Mesothelial cell of epicardium (in vitro differentiated cells): Measurements from ENCODE around the gene NEU1. TPM values are rescaled to one million over a fixed set of nuclear protein-coding genes. Genes with fewer than 3 reads are reported as not detected.
A peak's percentile ranks its signal among the peaks of the same experiment; 100 is the strongest.
"Not testable (repeated sequence)": the region's sequence is repeated elsewhere in the genome, so short reads cannot be mapped to it uniquely, and the experiment has no call there.

ENCODE experiments used
- DNase-seq, 2 experiments: peaks; one replicate each; pipeline ENCODE4 v3.0.0; 2021; ENCODE audit warnings: low spot score in 2 of 2; ENCODE audit not compliant: unreplicated experiment in 2 of 2
- H3K27ac Mint-ChIP-seq: 2 replicates; pipeline ENCODE4 v1.8.0; 2021; ENCODE audit warnings: mixed read lengths
- H3K27me3 Mint-ChIP-seq: 2 replicates; pipeline ENCODE4 v1.8.0; 2021; ENCODE audit warnings: low read depth, mixed read lengths
- H3K36me3 Mint-ChIP-seq: 2 replicates; pipeline ENCODE4 v1.8.0; 2021; ENCODE audit warnings: mixed read lengths
- H3K4me1 Mint-ChIP-seq: 2 replicates; pipeline ENCODE4 v1.8.0; 2021; ENCODE audit warnings: mixed read lengths
- H3K4me3 Mint-ChIP-seq: 2 replicates; pipeline ENCODE4 v1.8.0; 2021; ENCODE audit warnings: mild to moderate bottlenecking, moderate library complexity, mixed read lengths
- H3K9me3 Mint-ChIP-seq: 2 replicates; pipeline ENCODE4 v1.8.0; 2021; ENCODE audit warnings: mixed read lengths
- CTCF ChIP-seq: fragments of 200-600 bp; sonication (generic); IDR thresholded peaks from one replicate; pipeline ENCODE4 v1.5.0; 2021; ENCODE audit warnings: antibody characterized with exemption; ENCODE audit not compliant: unreplicated experiment
- total RNA-seq: library from RNA; stranded (reverse); gene quantifications from 3 replicates; pipeline ENCODE4 v1.2.1, GENCODE V29; 2021

Gene NEU1
- total RNA-seq, 1 donor from 2014 or later, result 24.7 TPM

- Mint-ChIP-seq H3K27me3 (no peaks in the 10 kb centered on the region), H3K4me3 (peak overlapping the region; percentile 78), H3K4me1 (peaks cover 68% of the 10 kb centered on the region), H3K27ac (peak overlapping the region; percentile 96), H3K36me3 (peaks cover 10% of the 10 kb centered on the region), H3K9me3 (peaks cover 4% of the 10 kb centered on the region)
- DNase-seq, result peak in 1 of 2 experiments; percentile 58
- TF ChIP-seq CTCF, result no peak
Observed at GRCh38 chr6:31822036-31822821, 40.4 kb downstream of the NEU1 start.

- no peaks in the 10 kb centered on the region for H3K27me3 Mint-ChIP-seq
- peak in 1 of 2 experiments; percentile 57 for DNase-seq
- H3K4me3 Mint-ChIP-seq, result peak overlapping the region; percentile 78
- H3K36me3 Mint-ChIP-seq, result peaks cover 10% of the 10 kb centered on the region
- H3K9me3 Mint-ChIP-seq, result peaks cover 4% of the 10 kb centered on the region
- TF ChIP-seq CTCF, result no peak
- H3K4me1 Mint-ChIP-seq, result peaks cover 61% of the 10 kb centered on the region
- H3K27ac Mint-ChIP-seq, result peak overlapping the region; percentile 96
Observed at GRCh38 chr6:31821301-31822035, 41.2 kb downstream of the NEU1 start.

- not testable (repeated sequence) for H3K27ac Mint-ChIP-seq, H3K9me3 Mint-ChIP-seq, H3K27me3 Mint-ChIP-seq, DNase-seq
- Mint-ChIP-seq H3K4me3 (peak overlapping the region; percentile 78), H3K36me3 (peaks cover 10% of the 10 kb centered on the region), H3K4me1 (peaks cover 53% of the 10 kb centered on the region)
Observed at GRCh38 chr6:31820399-31820798, 42.2 kb downstream of the NEU1 start.

- TF ChIP-seq CTCF, result no peak
- peaks cover 52% of the 10 kb centered on the region for H3K4me1 Mint-ChIP-seq
- no peaks in the 10 kb centered on the region for H3K27me3 Mint-ChIP-seq
- no peak for DNase-seq
- H3K4me3 Mint-ChIP-seq, result peak overlapping the region; percentile 22
- H3K36me3 Mint-ChIP-seq, result peaks cover 10% of the 10 kb centered on the region
- H3K27ac Mint-ChIP-seq, result peak overlapping the region; percentile 28
- H3K9me3 Mint-ChIP-seq, result peaks cover 4% of the 10 kb centered on the region
Observed at GRCh38 chr6:31819871-31820299, 42.7 kb downstream of the NEU1 start.

GRCh38 chr6:31817929-31818511 lies 44.6 kb downstream of the NEU1 start:
- H3K36me3 Mint-ChIP-seq, result peaks cover 10% of the 10 kb centered on the region
- not testable (repeated sequence) for H3K27ac Mint-ChIP-seq, H3K9me3 Mint-ChIP-seq, H3K27me3 Mint-ChIP-seq, DNase-seq
- peak overlapping the region; percentile 28 for H3K4me3 Mint-ChIP-seq
- H3K4me1 Mint-ChIP-seq, result peaks cover 52% of the 10 kb centered on the region

- H3K9me3 Mint-ChIP-seq, DNase-seq, H3K27ac Mint-ChIP-seq, H3K27me3 Mint-ChIP-seq: not testable (repeated sequence)
- Mint-ChIP-seq H3K36me3 (peaks cover 10% of the 10 kb centered on the region), H3K4me3 (peak overlapping the region; percentile 28), H3K4me1 (peaks cover 47% of the 10 kb centered on the region)
Observed at GRCh38 chr6:31817133-31817928, 45.3 kb downstream of the NEU1 start.
